SK-N-SH treated with all-trans-retinoic acid at 6 μM for 48 hours (cell line): ENCODE data around the gene TIMP2.

ENCODE experiments used
- ATAC-seq: fragments of 200-7000 bp; cut with Tn5 transposase; 3 replicates; pipeline ENCODE4 v1.9.1; 2020; ENCODE audit warnings: mild to moderate bottlenecking, moderate library complexity
- ARNTL ChIP-seq: fragments of 450-650 bp; formaldehyde crosslinking; IDR thresholded peaks from 2 replicates; pipeline ENCODE4 v1.5.0; 2020; ENCODE audit warnings: low read depth, mild to moderate bottlenecking, moderate library complexity, borderline replicate concordance
- BACH2 ChIP-seq: fragments of 250-450 bp; sonication (Bioruptor Pico); IDR thresholded peaks from 2 replicates; pipeline ENCODE4 v1.9.0; 2021; ENCODE audit warnings: mild to moderate bottlenecking, borderline replicate concordance
- CREB5 ChIP-seq: fragments of 250-450 bp; sonication (Bioruptor Pico); IDR thresholded peaks from 2 replicates; pipeline ENCODE4 v1.5.1; 2020; ENCODE audit warnings: low read depth, mild to moderate bottlenecking, moderate library complexity
- CSDC2 ChIP-seq: fragments of 250-450 bp; sonication (Bioruptor Pico); IDR thresholded peaks from 2 replicates; pipeline ENCODE4 v1.5.0; 2020; ENCODE audit warnings: mild to moderate bottlenecking, moderate library complexity
- CSRNP3 ChIP-seq: fragments of 250-450 bp; sonication (Bioruptor Pico); IDR thresholded peaks from 2 replicates; pipeline ENCODE4 v1.5.1; 2021; ENCODE audit warnings: mild to moderate bottlenecking, moderate library complexity
- ESRRG ChIP-seq: fragments of 250-450 bp; sonication (Bioruptor Pico); IDR thresholded peaks from 2 replicates; pipeline ENCODE4 v1.6.1; 2021; ENCODE audit warnings: mild to moderate bottlenecking
- GLIS3 ChIP-seq: fragments of 250-450 bp; sonication (Bioruptor Pico); IDR thresholded peaks from 2 replicates; pipeline ENCODE4 v1.5.0; 2020; ENCODE audit warnings: mild to moderate bottlenecking, moderate library complexity
- OSR1 ChIP-seq: fragments of 250-450 bp; sonication (Bioruptor Pico); IDR thresholded peaks from 2 replicates; pipeline ENCODE4 v1.8.0; 2022; ENCODE audit warnings: moderate library complexity, mild to moderate bottlenecking, inconsistent platforms
- PATZ1 ChIP-seq: fragments of 250-450 bp; sonication (Bioruptor Pico); IDR thresholded peaks from 2 replicates; pipeline ENCODE4 v1.8.0; 2020; ENCODE audit warnings: mild to moderate bottlenecking, moderate library complexity, borderline replicate concordance
- POU6F1 ChIP-seq: fragments of 250-450 bp; sonication (Bioruptor Pico); IDR thresholded peaks from 2 replicates; pipeline ENCODE4 v1.8.0; 2021; ENCODE audit warnings: low read depth, mild to moderate bottlenecking, moderate library complexity, borderline replicate concordance
- PPARA ChIP-seq: fragments of 250-450 bp; sonication (Bioruptor Pico); IDR thresholded peaks from 2 replicates; pipeline ENCODE4 v1.5.0; 2020; ENCODE audit warnings: mild to moderate bottlenecking, borderline replicate concordance
- RARB ChIP-seq: fragments of 250-450 bp; sonication (Bioruptor Pico); IDR thresholded peaks from 2 replicates; pipeline ENCODE4 v1.8.0; 2021; ENCODE audit warnings: mild to moderate bottlenecking, moderate library complexity
- SNAI2 ChIP-seq: fragments of 250-450 bp; sonication (Bioruptor Pico); IDR thresholded peaks from 2 replicates; pipeline ENCODE4 v1.5.0; 2020; ENCODE audit warnings: mild to moderate bottlenecking, moderate library complexity
- TCF4 ChIP-seq: fragments of 250-450 bp; sonication (Bioruptor Pico); IDR thresholded peaks from 2 replicates; pipeline ENCODE4 v1.8.0; 2021; ENCODE audit warnings: mild to moderate bottlenecking, moderate library complexity, borderline replicate concordance
- TOX ChIP-seq: fragments of 250-450 bp; sonication (Bioruptor Pico); IDR thresholded peaks from 2 replicates; pipeline ENCODE4 v1.8.0; 2021; ENCODE audit warnings: mild to moderate bottlenecking, moderate library complexity, borderline replicate concordance
- TSHZ2 ChIP-seq: fragments of 250-450 bp; sonication (Bioruptor Pico); IDR thresholded peaks from 2 replicates; pipeline ENCODE4 v1.5.0; 2020; ENCODE audit warnings: mild to moderate bottlenecking, moderate library complexity
- ZC3H10 ChIP-seq: fragments of 250-450 bp; sonication (Bioruptor Pico); IDR thresholded peaks from 2 replicates; pipeline ENCODE4 v1.5.1; 2021; ENCODE audit warnings: mild to moderate bottlenecking, moderate library complexity
- ZFP3 ChIP-seq: fragments of 250-450 bp; sonication (Bioruptor Pico); IDR thresholded peaks from 2 replicates; pipeline ENCODE4 v1.5.0; 2020; ENCODE audit warnings: mild to moderate bottlenecking, moderate library complexity
- ZFP30 ChIP-seq: fragments of 450-650 bp; formaldehyde crosslinking; IDR thresholded peaks from 2 replicates; pipeline ENCODE4 v1.5.0; 2022; ENCODE audit warnings: mild to moderate bottlenecking, moderate library complexity
- ZNF565 ChIP-seq: fragments of 450-650 bp; formaldehyde crosslinking; conservative IDR thresholded peaks from 2 replicates; pipeline ENCODE4 v1.5.0; 2020; ENCODE audit warnings: low read depth, mild to moderate bottlenecking, moderate library complexity
- ZNF8 ChIP-seq: fragments of 450-650 bp; formaldehyde crosslinking; IDR thresholded peaks from 2 replicates; pipeline ENCODE4 v1.5.0; 2020; ENCODE audit warnings: mild to moderate bottlenecking, moderate library complexity

TIMP2 gene

GRCh38 chr17:78889531-78889930 is 35.7 kb downstream of the TIMP2 start:
- ATAC-seq: no peak
- TF ChIP-seq BACH2 (no peak), SNAI2 (CRISPR knock-in tag) (no peak), CSDC2 (CRISPR knock-in tag) (no peak), PATZ1 (CRISPR knock-in tag) (no peak), ZNF8 (CRISPR knock-in tag) (no peak), GLIS3 (CRISPR knock-in tag) (no peak), OSR1 (CRISPR knock-in tag) (no peak), ZFP3 (CRISPR knock-in tag) (no peak), ZC3H10 (CRISPR knock-in tag) (no peak), TOX (no peak), PPARA (CRISPR knock-in tag) (no peak), ARNTL (CRISPR knock-in tag) (no peak), RARB (CRISPR knock-in tag) (no peak), CREB5 (CRISPR knock-in tag) (no peak), ZNF565 (no peak), TCF4 (CRISPR knock-in tag) (no peak)

- TF ChIP-seq OSR1 (CRISPR knock-in tag) (no peak), SNAI2 (CRISPR knock-in tag) (no peak), ZNF565 (no peak), RARB (CRISPR knock-in tag) (no peak)
- ATAC-seq: no peak
Measured at GRCh38 chr17:78888941-78889518, 36.2 kb downstream of the TIMP2 start.

GRCh38 chr17:78886954-78887353 is 38.2 kb downstream of the TIMP2 start:
- ATAC-seq: no peak
- TF ChIP-seq ZNF8 (CRISPR knock-in tag): no peak
- TF ChIP-seq ZFP30 (CRISPR knock-in tag): no peak
- TF ChIP-seq CSDC2 (CRISPR knock-in tag): no peak
- no peak for TF ChIP-seq PPARA (CRISPR knock-in tag)
- no peak for TF ChIP-seq OSR1 (CRISPR knock-in tag)
- TF ChIP-seq PATZ1 (CRISPR knock-in tag): no peak
- no peak for TF ChIP-seq POU6F1 (CRISPR knock-in tag)
- TF ChIP-seq GLIS3 (CRISPR knock-in tag): no peak

- no peak for ATAC-seq
- no peak for TF ChIP-seq TSHZ2 (CRISPR knock-in tag)
- no peak for TF ChIP-seq PPARA (CRISPR knock-in tag)
- 0 out of 2 replicates have a peak, but pooled peaks have one; percentile 10 for TF ChIP-seq ESRRG
- TF ChIP-seq CSRNP3 (CRISPR knock-in tag): no peak
- TF ChIP-seq, all 23 proteins: peak for 1
Measured at GRCh38 chr17:78885956-78886355, 39.2 kb downstream of the TIMP2 start.
